HCT116 (cell line): ENCODE results near the gene GDF2. TPM values are rescaled to one million over a fixed set of nuclear protein-coding genes. Genes with fewer than 3 reads are reported as not detected.

Source experiments
- ATAC-seq: fragments of 200-7000 bp; cut with Tn5 transposase; 2 replicates; pipeline ENCODE4 v1.9.1; 2020; ENCODE audit warnings: mild to moderate bottlenecking, moderate library complexity
- BruUV-seq: library from RNA; stranded (reverse); fragments of 400-500 nt; replicated peaks from 2 replicates; lab custom pipeline; 2021; lab: Mats Ljungman, UMichigan
- CTCF ChIA-PET: fragments of 300-600 bp; sonication (Branson Sonifier 250); formaldehyde crosslinking; loops from one replicate; lab custom pipeline; 2021; ENCODE audit warnings: antibody characterized with exemption; lab: Charles Lee
- POLR2A ChIA-PET: fragments of 300-600, 350-600 bp; sonication (Branson Sonifier 250); formaldehyde crosslinking; loops from one replicate; lab custom pipeline; 2021; ENCODE audit warnings: antibody characterized with exemption; lab: Charles Lee
- RAD21 ChIA-PET, 2 experiments: fragments of 300-600 bp; sonication (Branson Sonifier 250); formaldehyde crosslinking; loops; one replicate each; lab custom pipeline; 2023; ENCODE audit warnings: low total read pairs in 2 of 2; ENCODE audit not compliant: uncharacterized antibody in 2 of 2, unreplicated experiment in 2 of 2, low non-redundant PET in 1 of 2; lab: Charles Lee
- DNase-seq: peaks from one replicate; pipeline ENCODE4 v3.0.0-alpha.2; 2010; ENCODE audit warnings: low read depth, low spot score
- H2AFZ ChIP-seq: fragments of 200-600 bp; shearing (Covaris generic), sonication (generic); 2 replicates; pipeline ENCODE4 v1.6.1; 2017; ENCODE audit warnings: low read depth, mixed run types, mixed read lengths, antibody characterized with exemption, low read length; ENCODE audit not compliant: poor library complexity, severe bottlenecking
- H3K27ac ChIP-seq: 2 replicates; pipeline ENCODE4 v1.5.1; 2012; ENCODE audit warnings: low read depth, low read length
- H3K27me3 ChIP-seq: fragments of 200-600 bp; sonication (generic); 2 replicates; pipeline ENCODE4 v1.6.1; 2016; ENCODE audit warnings: mixed run types, low read length, mixed read lengths; ENCODE audit not compliant: insufficient read depth
- H3K36me3 ChIP-seq, 2 experiments: fragments of 200-500 bp in 1 of 2; fragments of 200-600 bp in 1 of 2; sonication (Bioruptor generic) in 1 of 2; sonication (generic) in 1 of 2; 2 replicates each; pipeline versions ENCODE4 v1.5.1 to v1.6.1; 2014 to 2016; ENCODE audit warnings: low read length in 2 of 2, inconsistent platforms in 1 of 2, mixed read lengths in 1 of 2, mixed run types in 1 of 2; ENCODE audit not compliant: insufficient read depth in 2 of 2, control insufficient read depth in 1 of 2
- H3K4me1 ChIP-seq, 2 experiments: fragments of 200-600 bp in 1 of 2; sonication (generic) in 1 of 2; 2 replicates each; pipeline versions ENCODE4 v1.5.1 to v1.6.1; 2012 to 2017; ENCODE audit warnings: low read length in 2 of 2, inconsistent platforms in 1 of 2, mild to moderate bottlenecking in 1 of 2, mixed read lengths in 1 of 2, mixed run types in 1 of 2, moderate library complexity in 1 of 2; ENCODE audit not compliant: insufficient read depth in 2 of 2, control insufficient read depth in 1 of 2
- H3K4me2 ChIP-seq: fragments of 200-600 bp; sonication (generic); 2 replicates; pipeline ENCODE4 v1.6.1; 2017; ENCODE audit warnings: mixed run types, low read length, mixed read lengths
- H3K4me3 ChIP-seq, 2 experiments: fragments of 200-600 bp in 1 of 2; sonication (generic) in 1 of 2; replicated peaks in 1 of 2; 2 replicates each; pipeline ENCODE4 v1.5.1; 2011 to 2016; ENCODE audit warnings: low read length in 2 of 2, control low read depth in 1 of 2, low read depth in 1 of 2, mild to moderate bottlenecking in 1 of 2, mixed read lengths in 1 of 2, mixed run types in 1 of 2
- H3K79me2 ChIP-seq: fragments of 200-600 bp; sonication (generic); 2 replicates; pipeline ENCODE4 v1.6.1; 2017; ENCODE audit warnings: mild to moderate bottlenecking, mixed run types, low read length, moderate library complexity, mixed read lengths; ENCODE audit not compliant: insufficient read depth
- H3K9ac ChIP-seq: fragments of 200-600 bp; sonication (generic); 2 replicates; pipeline ENCODE4 v1.6.1; 2016; ENCODE audit warnings: low read length, mixed read lengths
- H3K9me2 ChIP-seq: fragments of 200-600 bp; sonication (generic), shearing (Covaris generic); 2 replicates; pipeline ENCODE4 v1.6.1; 2017; ENCODE audit warnings: mixed run types, mild to moderate bottlenecking, moderate library complexity; ENCODE audit not compliant: insufficient read depth
- H3K9me3 ChIP-seq, 2 experiments: fragments of 200-500 bp in 1 of 2; fragments of 200-600 bp in 1 of 2; sonication (Bioruptor generic) in 1 of 2; sonication (generic) in 1 of 2; 2 replicates each; pipeline ENCODE4 v1.6.1; 2014 to 2017; ENCODE audit warnings: low read length in 2 of 2, mixed read lengths in 2 of 2, inconsistent platforms in 1 of 2, low read depth in 1 of 2, mild to moderate bottlenecking in 1 of 2, mixed run types in 1 of 2, moderate library complexity in 1 of 2; ENCODE audit not compliant: control insufficient read depth in 1 of 2, insufficient read depth in 1 of 2
- H4K20me1 ChIP-seq: fragments of 200-600 bp; sonication (generic), shearing (Covaris generic); 2 replicates; pipeline ENCODE4 v1.6.1; 2017; ENCODE audit warnings: mixed run types, mild to moderate bottlenecking, moderate library complexity; ENCODE audit not compliant: insufficient read depth
- CEBPB ChIP-seq: IDR thresholded peaks from 2 replicates; pipeline ENCODE4 v1.6.1; 2012; ENCODE audit warnings: low read depth
- FOSL1 ChIP-seq: IDR thresholded peaks from 2 replicates; pipeline ENCODE4 v1.6.1; 2012; ENCODE audit warnings: low read depth
- JUND ChIP-seq: IDR thresholded peaks from 2 replicates; pipeline ENCODE4 v1.6.1; 2012
- RAD21 ChIP-seq: IDR thresholded peaks from 2 replicates; pipeline ENCODE4 v1.6.1; 2012; ENCODE audit warnings: low read depth, mild to moderate bottlenecking
- SIN3A ChIP-seq: IDR thresholded peaks from 2 replicates; pipeline ENCODE4 v1.6.1; 2012; ENCODE audit warnings: low read depth
- TCF7L2 ChIP-seq: IDR thresholded peaks from 2 replicates; pipeline ENCODE4 v1.7.0; 2011; ENCODE audit warnings: borderline replicate concordance, inconsistent platforms; ENCODE audit not compliant: insufficient read depth, insufficient read length; ENCODE audit errors: extremely low read depth
- YY1 ChIP-seq: IDR thresholded peaks from 2 replicates; pipeline ENCODE4 v1.6.1; 2011; ENCODE audit warnings: low read length, low read depth, moderate library complexity, mild to moderate bottlenecking; ENCODE audit not compliant: insufficient replicate concordance; ENCODE audit errors: extremely low read depth
- ZFX ChIP-seq: fragments of 450-650 bp; IDR thresholded peaks from 2 replicates; pipeline ENCODE4 v1.6.1; 2017
- ZNF274 ChIP-seq: fragments of 200-500 bp; sonication (Bioruptor generic); IDR thresholded peaks from 2 replicates; pipeline ENCODE4 v1.6.1; 2014; ENCODE audit warnings: mild to moderate bottlenecking, low read depth, low read length, inconsistent platforms
- intact Hi-C: fragments of 100-400 bp; cut with micrococcal nuclease; formaldehyde crosslinking; loops from 2 replicates; pipeline ENCODE4 v1.10.0; 2022
- total RNA-seq: library from RNA; stranded (reverse); gene quantifications from one replicate; pipeline ENCODE4 v1.2.1, GENCODE V29; 2021; ENCODE audit not compliant: unreplicated experiment
- TF ChIP-seq, protein P1 (sequence below): IDR thresholded peaks from 2 replicates; pipeline ENCODE4 v1.6.1; 2011; ENCODE audit warnings: mild to moderate bottlenecking, low read length, moderate library complexity; ENCODE audit not compliant: insufficient replicate concordance; ENCODE audit errors: extremely low read depth
- TF ChIP-seq, protein P2 (sequence below): IDR thresholded peaks from 2 replicates; pipeline ENCODE4 v1.6.1; 2012

Gene GDF2
- total RNA-seq, 1 experiment from 2014 or later, result not detected

DNA sequence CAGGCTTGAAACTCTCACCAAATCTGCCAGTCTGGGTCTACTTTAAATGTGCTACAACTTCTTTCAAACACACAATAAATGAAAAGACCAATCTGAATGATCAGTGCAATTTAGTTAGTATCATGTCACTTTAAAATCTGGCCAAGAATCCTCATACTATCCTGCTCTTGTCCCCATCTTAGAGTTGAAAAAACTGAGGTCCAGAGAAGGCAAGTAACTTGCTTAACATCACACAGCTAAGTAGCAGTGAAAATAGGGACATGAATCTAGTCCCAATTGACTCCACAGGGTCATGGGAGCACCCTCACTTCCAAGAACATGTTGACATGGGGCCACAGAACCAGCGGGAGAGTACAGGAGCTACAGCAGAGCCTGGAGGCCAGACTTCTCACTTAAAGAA lies 25.3 kb upstream of the GDF2 start:
- no TSS peak for BruUV-seq
- no peak overlapping the region for H3K4me2 ChIP-seq
- H3K36me3 ChIP-seq, result no peaks in the 10 kb centered on the region
- no peak overlapping the region for H2AFZ ChIP-seq
- no peaks in the 10 kb centered on the region for H4K20me1 ChIP-seq
- CTCF ChIA-PET, result no interaction called here
- H3K9me2 ChIP-seq, result no peaks in the 10 kb centered on the region
- no peak for TF ChIP-seq SIN3A
- TF ChIP-seq YY1, result no peak
- no peak for TF ChIP-seq CEBPB
- no peak for TF ChIP-seq ZFX
- TF ChIP-seq TCF7L2, result no peak
- TF ChIP-seq FOSL1, result no peak
- TF ChIP-seq ZNF274, result no peak
- TF ChIP-seq, protein P1, sequence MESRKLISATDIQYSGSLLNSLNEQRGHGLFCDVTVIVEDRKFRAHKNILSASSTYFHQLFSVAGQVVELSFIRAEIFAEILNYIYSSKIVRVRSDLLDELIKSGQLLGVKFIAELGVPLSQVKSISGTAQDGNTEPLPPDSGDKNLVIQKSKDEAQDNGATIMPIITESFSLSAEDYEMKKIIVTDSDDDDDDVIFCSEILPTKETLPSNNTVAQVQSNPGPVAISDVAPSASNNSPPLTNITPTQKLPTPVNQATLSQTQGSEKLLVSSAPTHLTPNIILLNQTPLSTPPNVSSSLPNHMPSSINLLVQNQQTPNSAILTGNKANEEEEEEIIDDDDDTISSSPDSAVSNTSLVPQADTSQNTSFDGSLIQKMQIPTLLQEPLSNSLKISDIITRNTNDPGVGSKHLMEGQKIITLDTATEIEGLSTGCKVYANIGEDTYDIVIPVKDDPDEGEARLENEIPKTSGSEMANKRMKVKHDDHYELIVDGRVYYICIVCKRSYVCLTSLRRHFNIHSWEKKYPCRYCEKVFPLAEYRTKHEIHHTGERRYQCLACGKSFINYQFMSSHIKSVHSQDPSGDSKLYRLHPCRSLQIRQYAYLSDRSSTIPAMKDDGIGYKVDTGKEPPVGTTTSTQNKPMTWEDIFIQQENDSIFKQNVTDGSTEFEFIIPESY, result no peak
- TF ChIP-seq RAD21, result no peak
- TF ChIP-seq, protein P2, sequence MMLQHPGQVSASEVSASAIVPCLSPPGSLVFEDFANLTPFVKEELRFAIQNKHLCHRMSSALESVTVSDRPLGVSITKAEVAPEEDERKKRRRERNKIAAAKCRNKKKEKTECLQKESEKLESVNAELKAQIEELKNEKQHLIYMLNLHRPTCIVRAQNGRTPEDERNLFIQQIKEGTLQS, result no peak
- TF ChIP-seq JUND, result no peak
- TF ChIP-seq, all 23 proteins: peak for 0
- no peak overlapping the region for H3K27ac ChIP-seq
- H3K4me3 ChIP-seq, result no peak overlapping the region
- 0 out of 2 replicates have a peak, but pooled peaks cover 6% of the 10 kb centered on the region for H3K27me3 ChIP-seq
- ChIA-PET POLR2A (no interaction called here), RAD21 (no interaction called here)
- ATAC-seq, result no peak
- H3K4me1 ChIP-seq, result no peaks in the 10 kb centered on the region
- intact Hi-C loops, result no loop called here
- DNase-seq, result no peak
- H3K79me2 ChIP-seq, result no peaks in the 10 kb centered on the region
- H3K9me3 ChIP-seq, result no peaks in the 10 kb centered on the region
- no peak overlapping the region for H3K9ac ChIP-seq
